Suprapubic skin (tissue), 4 donors: ENCODE data around the gene LEKR1. TPM values are rescaled to one million over a fixed set of nuclear protein-coding genes. Genes with fewer than 3 reads are reported as not detected.
"Not testable (repeated sequence)": the region's sequence is repeated elsewhere in the genome, so short reads cannot be mapped to it uniquely, and the experiment has no call there.

Experiments used
- DNase-seq, 2 donors: peaks; one replicate each; pipeline ENCODE4 v3.0.0-alpha.2; 2019; ENCODE audit warnings: low spot score in 2 of 2
- H3K27ac ChIP-seq: fragments of 200-600 bp; sonication (generic); one replicate; pipeline ENCODE4 v1.5.1; 2019
- H3K27me3 ChIP-seq: fragments of 200-600 bp; sonication (generic); one replicate; pipeline ENCODE4 v1.5.1; 2019
- H3K36me3 ChIP-seq: fragments of 200-600 bp; sonication (generic); one replicate; pipeline ENCODE4 v1.5.1; 2019
- H3K4me1 ChIP-seq: fragments of 200-600 bp; sonication (generic); one replicate; pipeline ENCODE4 v1.5.1; 2019
- H3K4me3 ChIP-seq: fragments of 200-600 bp; sonication (generic); one replicate; pipeline ENCODE4 v1.5.1; 2019; ENCODE audit warnings: mild to moderate bottlenecking
- H3K9me3 ChIP-seq: fragments of 200-600 bp; sonication (generic); one replicate; pipeline ENCODE4 v1.5.1; 2019
- EP300 ChIP-seq: sonication (generic); formaldehyde crosslinking; IDR thresholded peaks from one replicate; pipeline ENCODE4 v1.6.1; 2017; ENCODE audit warnings: antibody characterized with exemption
- POLR2A ChIP-seq, 2 donors: fragments of 450-650 bp; IDR thresholded peaks; one replicate each; pipeline ENCODE4 v1.6.1; 2017; ENCODE audit warnings: antibody characterized with exemption in 2 of 2, mild to moderate bottlenecking in 2 of 2, moderate library complexity in 2 of 2
- POLR2AphosphoS5 ChIP-seq, 3 donors: sonication (generic); formaldehyde crosslinking; IDR thresholded peaks; one replicate each; pipeline ENCODE4 v1.6.1; 2017; ENCODE audit warnings: antibody characterized with exemption in 3 of 3
- WGBS: methylation state at CpG from one replicate; pipeline ENCODE4 v1.1.5; 2018; 5-methylcytosine and 5-hydroxymethylcytosine counted together
- total RNA-seq, 4 donors: library from RNA; depleted of rRNA; stranded (reverse); fragments of >200 nt; gene quantifications; one replicate each; pipeline ENCODE4 v1.1.0, GENCODE V29; 2016
- TF ChIP-seq, protein P1 (sequence below), 2 donors: fragments of 200-600 bp in 1 of 2; fragments of 450-650 bp in 1 of 2; sonication (generic) in 1 of 2; IDR thresholded peaks; one replicate each; pipeline ENCODE4 v1.5.1; 2016 to 2019; ENCODE audit warnings: antibody characterized with exemption in 2 of 2, mild to moderate bottlenecking in 1 of 2, moderate library complexity in 1 of 2

The LEKR1 gene
- total RNA-seq, 4 donors from 2014 or later: 1.0 to 3.4 (median 1.5) TPM

DNA sequence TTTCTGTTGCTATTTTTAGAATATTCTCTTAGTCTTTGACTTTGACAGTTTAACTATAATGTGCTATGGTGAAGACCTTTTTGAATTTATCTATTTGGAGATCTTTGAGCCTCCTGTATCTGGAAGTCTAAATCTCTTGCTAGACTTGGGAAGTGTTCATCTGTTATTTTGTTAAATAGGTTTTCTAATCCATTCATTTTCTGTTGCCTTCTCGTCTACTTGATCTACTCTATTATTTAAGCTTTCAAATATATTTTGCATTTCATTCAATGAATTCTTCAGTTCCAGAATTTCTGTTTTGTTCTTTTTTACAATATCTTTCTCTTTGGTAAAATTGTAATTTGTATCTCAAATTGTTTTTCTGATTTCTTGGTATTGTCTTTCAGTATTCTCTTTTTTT lies 47.8 kb downstream of the LEKR1 start:
- peaks cover 22% of the 10 kb centered on the region for H3K9me3 ChIP-seq

DNA sequence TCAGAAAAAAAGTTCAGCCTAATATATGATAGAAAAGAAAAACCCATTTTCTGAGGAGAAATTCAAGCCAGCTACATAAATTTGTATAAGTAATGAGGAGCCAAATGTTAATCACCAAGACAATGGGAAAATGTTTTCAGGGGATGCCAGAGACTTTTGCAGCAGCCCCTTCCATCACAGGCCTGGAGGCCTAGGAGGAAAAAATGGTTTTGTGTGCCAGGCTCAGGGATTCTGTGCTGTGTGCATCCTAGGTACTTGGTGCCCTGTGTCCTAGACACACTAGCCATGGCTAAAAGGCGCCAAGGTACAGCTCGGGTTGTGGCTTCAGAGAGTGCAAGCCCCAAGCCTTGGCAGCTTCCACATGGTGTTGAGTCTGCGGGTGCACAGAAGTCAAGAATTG lies 53.3 kb downstream of the LEKR1 start:
- H3K27me3 ChIP-seq, DNase-seq, H3K27ac ChIP-seq, H3K36me3 ChIP-seq, H3K4me1 ChIP-seq, H3K4me3 ChIP-seq: not testable (repeated sequence)
- H3K9me3 ChIP-seq: peaks cover 18% of the 10 kb centered on the region
- WGBS: 93% methylated on average over 3 of the region's 3 CpGs

More for the DNA sequence above, 47.8 kb downstream of the LEKR1 start:
- H3K4me3 ChIP-seq: no peak overlapping the region
- no peak overlapping the region for H3K27ac ChIP-seq
- H3K27me3 ChIP-seq: no peaks in the 10 kb centered on the region
- TF ChIP-seq POLR2AphosphoS5 (IDR thresholded peaks at IDR 0.05) (no peak), POLR2A (IDR thresholded peaks at IDR 0.05) (no peak), EP300 (no peak)
- TF ChIP-seq, protein P1, sequence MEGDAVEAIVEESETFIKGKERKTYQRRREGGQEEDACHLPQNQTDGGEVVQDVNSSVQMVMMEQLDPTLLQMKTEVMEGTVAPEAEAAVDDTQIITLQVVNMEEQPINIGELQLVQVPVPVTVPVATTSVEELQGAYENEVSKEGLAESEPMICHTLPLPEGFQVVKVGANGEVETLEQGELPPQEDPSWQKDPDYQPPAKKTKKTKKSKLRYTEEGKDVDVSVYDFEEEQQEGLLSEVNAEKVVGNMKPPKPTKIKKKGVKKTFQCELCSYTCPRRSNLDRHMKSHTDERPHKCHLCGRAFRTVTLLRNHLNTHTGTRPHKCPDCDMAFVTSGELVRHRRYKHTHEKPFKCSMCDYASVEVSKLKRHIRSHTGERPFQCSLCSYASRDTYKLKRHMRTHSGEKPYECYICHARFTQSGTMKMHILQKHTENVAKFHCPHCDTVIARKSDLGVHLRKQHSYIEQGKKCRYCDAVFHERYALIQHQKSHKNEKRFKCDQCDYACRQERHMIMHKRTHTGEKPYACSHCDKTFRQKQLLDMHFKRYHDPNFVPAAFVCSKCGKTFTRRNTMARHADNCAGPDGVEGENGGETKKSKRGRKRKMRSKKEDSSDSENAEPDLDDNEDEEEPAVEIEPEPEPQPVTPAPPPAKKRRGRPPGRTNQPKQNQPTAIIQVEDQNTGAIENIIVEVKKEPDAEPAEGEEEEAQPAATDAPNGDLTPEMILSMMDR (IDR thresholded peaks at IDR 0.05): no peak
- no peak for DNase-seq
- WGBS: 79% methylated on average over 1 of the region's 1 CpG
- H3K36me3 ChIP-seq: no peaks in the 10 kb centered on the region
- no peaks in the 10 kb centered on the region for H3K4me1 ChIP-seq

DNA sequence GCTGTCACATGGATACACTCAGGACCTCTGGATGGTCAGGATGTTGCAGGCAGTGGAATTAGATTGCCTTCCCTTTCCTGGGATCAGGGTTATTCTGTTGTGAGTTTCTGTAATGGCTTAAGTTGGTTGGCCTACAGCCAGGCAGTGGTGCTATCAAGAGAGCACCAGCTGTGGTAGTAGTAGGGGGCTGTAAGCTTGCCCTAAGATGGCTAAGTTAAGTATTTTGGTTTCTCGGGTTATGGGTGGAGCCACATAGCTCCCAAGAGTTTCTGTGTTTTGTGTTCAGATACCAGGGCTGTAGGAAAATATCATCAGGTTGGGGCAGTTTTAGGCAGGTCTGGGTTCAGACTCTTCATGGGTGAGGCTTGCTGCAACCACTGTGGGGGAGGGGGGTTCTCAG lies 59.6 kb downstream of the LEKR1 start:
- no peak for DNase-seq
- TF ChIP-seq EP300 (no peak), POLR2A (IDR thresholded peaks at IDR 0.05) (no peak), POLR2AphosphoS5 (IDR thresholded peaks at IDR 0.05) (no peak)
- TF ChIP-seq, protein P1 (IDR thresholded peaks at IDR 0.05): no peak
- no peaks in the 10 kb centered on the region for H3K36me3 ChIP-seq
- peaks cover 4% of the 10 kb centered on the region for H3K4me1 ChIP-seq
- WGBS: 100% methylated on average over 1 of the region's 1 CpG
- peaks cover 4% of the 10 kb centered on the region for H3K9me3 ChIP-seq
- H3K27ac ChIP-seq: no peak overlapping the region
- no peak overlapping the region for H3K4me3 ChIP-seq
- no peaks in the 10 kb centered on the region for H3K27me3 ChIP-seq

DNA sequence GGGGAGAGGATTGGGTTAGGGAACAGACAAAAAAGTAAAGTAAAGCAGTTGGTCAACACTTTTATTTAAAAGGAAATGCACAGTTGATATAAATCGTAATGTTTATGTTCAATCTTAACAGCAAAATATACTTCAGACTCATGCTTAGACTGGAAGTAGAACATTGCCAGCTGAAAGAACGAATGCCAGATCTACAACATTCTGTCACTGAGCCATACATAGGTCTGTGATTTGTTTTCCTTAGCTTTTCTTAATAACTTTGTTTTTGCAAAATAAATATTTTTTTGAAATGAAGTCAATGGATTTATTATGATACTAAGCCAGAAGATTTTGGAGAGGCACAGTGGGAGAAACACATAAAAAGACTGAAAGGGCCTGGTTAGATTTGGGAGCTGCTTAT lies 62.0 kb downstream of the LEKR1 start:
- TF ChIP-seq, protein P1 (IDR thresholded peaks at IDR 0.05): no peak
- TF ChIP-seq EP300: no peak
- TF ChIP-seq POLR2AphosphoS5 (IDR thresholded peaks at IDR 0.05): no peak
- no peak for TF ChIP-seq POLR2A (IDR thresholded peaks at IDR 0.05)
- H3K4me1 ChIP-seq: peaks cover 4% of the 10 kb centered on the region
- 36% methylated on average over 2 of the region's 2 CpGs for WGBS
- H3K9me3 ChIP-seq: peaks cover 3% of the 10 kb centered on the region
- H3K27me3 ChIP-seq: no peaks in the 10 kb centered on the region
- no peak overlapping the region for H3K27ac ChIP-seq
- no peaks in the 10 kb centered on the region for H3K36me3 ChIP-seq
- H3K4me3 ChIP-seq: no peak overlapping the region
- DNase-seq: no peak

DNA sequence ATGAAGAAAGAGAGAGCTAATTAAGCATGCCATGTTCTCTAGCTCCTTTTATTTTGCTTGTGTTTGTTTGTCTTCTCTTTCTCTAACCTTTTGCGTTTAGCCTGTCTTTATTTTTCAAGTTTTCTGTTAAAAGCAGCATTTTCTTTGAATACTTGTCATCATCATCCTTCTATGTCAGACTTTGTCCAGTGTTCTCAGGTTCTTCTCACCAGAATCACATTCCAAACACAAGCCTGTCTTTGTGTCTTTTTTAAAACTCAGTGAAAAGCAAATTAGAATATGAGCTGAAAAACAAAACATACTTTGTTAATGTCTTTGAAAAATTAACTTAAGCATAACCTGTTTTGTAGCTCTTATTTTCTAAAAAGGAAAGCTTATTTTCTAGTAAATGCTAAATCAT lies 62.4 kb downstream of the LEKR1 start:
- peaks cover 4% of the 10 kb centered on the region for H3K4me1 ChIP-seq
- TF ChIP-seq POLR2A (IDR thresholded peaks at IDR 0.05): no peak
- TF ChIP-seq, protein P1 (IDR thresholded peaks at IDR 0.05): no peak
- no peak for TF ChIP-seq POLR2AphosphoS5 (IDR thresholded peaks at IDR 0.05)
- no peak for TF ChIP-seq EP300
- H3K36me3 ChIP-seq: no peaks in the 10 kb centered on the region
- no peak overlapping the region for H3K27ac ChIP-seq
- no peaks in the 10 kb centered on the region for H3K27me3 ChIP-seq
- H3K4me3 ChIP-seq: no peak overlapping the region
- 35% methylated on average over 1 of the region's 1 CpG for WGBS
- H3K9me3 ChIP-seq: no peaks in the 10 kb centered on the region
- DNase-seq: no peak

DNA sequence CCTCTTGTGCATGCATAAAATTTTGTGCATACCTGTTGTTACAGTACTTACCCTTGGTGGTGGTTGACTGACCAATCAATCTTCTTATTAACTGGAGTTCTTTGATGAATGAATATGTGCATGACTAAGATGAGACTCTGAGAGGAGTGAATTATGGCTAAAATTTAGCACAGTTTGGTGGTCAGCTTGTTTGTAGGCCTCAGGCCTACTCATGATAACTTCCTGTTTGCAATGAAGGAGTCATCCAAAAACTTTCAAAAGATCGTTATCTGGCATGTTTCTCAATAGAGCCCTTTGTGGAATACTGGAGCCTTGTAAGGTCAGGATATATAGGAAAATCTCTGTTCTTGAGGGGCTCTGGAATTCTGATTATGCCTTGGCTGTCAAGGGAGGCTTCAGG lies 66.5 kb downstream of the LEKR1 start:
- TF ChIP-seq POLR2AphosphoS5 (IDR thresholded peaks at IDR 0.05): no peak
- no peak for TF ChIP-seq POLR2A (IDR thresholded peaks at IDR 0.05)
- TF ChIP-seq, protein P1 (IDR thresholded peaks at IDR 0.05): no peak
- no peak for TF ChIP-seq EP300
- Histone ChIP-seq H3K4me1 (peaks cover 4% of the 10 kb centered on the region), H3K36me3 (no peaks in the 10 kb centered on the region), H3K9me3 (no peaks in the 10 kb centered on the region), H3K27ac (no peak overlapping the region), H3K27me3 (no peaks in the 10 kb centered on the region), H3K4me3 (no peak overlapping the region)
- no peak for DNase-seq
- 82% methylated on average over 1 of the region's 1 CpG for WGBS

DNA sequence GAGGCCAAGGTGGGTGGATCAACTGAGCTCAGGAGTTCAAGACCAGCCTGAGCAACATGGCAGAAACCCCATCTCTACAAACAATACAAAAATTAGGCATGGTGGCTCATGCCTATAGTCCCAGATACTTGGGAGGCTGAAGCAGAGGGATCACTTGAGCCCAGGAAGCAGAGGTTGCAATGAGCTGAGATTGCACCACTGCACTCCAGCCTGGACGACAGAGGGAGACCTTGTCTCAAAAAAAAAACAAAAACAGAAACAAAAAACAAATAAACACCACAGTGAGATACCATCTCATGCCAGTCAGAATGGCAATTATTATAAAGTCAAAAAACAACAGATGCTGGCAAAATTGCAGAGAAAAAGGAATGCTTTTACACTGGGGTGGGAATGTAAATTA lies 69.2 kb downstream of the LEKR1 start:
- not testable (repeated sequence) for H3K9me3 ChIP-seq, H3K4me1 ChIP-seq, H3K36me3 ChIP-seq, H3K4me3 ChIP-seq, H3K27ac ChIP-seq, H3K27me3 ChIP-seq, DNase-seq
- 85% methylated on average over 1 of the region's 1 CpG for WGBS

DNA sequence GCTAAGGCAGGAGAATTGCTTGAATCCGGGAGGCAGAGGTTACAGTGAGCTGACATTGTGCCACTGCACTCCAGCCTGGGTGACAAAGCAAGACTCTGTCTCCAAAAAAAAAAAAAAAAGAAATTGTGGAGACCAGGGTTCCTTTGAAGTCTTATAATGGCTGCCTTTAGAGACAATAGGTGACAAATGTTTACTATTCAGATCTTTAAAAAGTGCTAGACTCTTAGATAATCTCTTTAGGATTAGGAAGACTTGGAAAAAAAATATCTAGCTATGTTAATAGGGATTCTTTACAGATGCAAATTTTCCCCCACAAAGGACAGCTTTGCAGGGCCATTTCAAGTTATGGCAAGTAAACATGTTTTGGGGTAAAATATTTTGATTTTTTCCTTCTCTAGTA lies 71.7 kb downstream of the LEKR1 start:
- H3K27ac ChIP-seq, H3K4me1 ChIP-seq, H3K4me3 ChIP-seq, H3K36me3 ChIP-seq, H3K27me3 ChIP-seq, DNase-seq, H3K9me3 ChIP-seq: not testable (repeated sequence)
- whole genome bisulfite sequencing: 92% methylated on average over 1 of the region's 1 CpG
